ENCODE data around the gene MYPOP.

MYPOP gene

GRCh38 chr19:45934551-45935230, 32.3 kb upstream of the MYPOP start:
- no peak for TF ChIP-seq CTCF (conservative IDR thresholded peaks at IDR 0.05; ENCODE audit: low read depth, low read length)
- no peak for DNase-seq (ENCODE audit: low read depth)
- no peak overlapping the region for H3K4me3 ChIP-seq (ENCODE audit: low read length)

DNA sequence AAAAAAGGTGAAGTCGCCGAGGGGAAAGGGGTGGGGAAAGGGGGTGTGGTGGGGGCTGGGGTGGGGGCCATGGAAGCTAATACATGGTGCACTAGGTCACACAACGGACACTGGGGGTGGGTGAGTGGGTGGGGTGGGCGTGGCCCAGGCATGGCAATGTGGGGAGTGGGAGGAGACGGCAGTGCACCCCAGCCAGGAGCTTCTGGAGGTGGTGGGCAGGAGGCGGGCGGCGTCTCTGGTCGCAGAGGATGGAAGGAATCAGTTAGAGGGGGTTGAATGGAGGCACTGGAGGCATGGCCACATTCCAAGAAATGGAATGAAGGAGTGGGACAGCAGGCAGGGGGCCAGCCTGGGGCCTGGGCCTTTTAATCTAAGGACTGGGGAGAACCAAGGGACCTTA, 31.3 kb upstream of the MYPOP start:
- DNase-seq (ENCODE audit: low read depth) = no peak
- H3K4me3 ChIP-seq (ENCODE audit: low read length) = no peak overlapping the region
- no peak for TF ChIP-seq CTCF (conservative IDR thresholded peaks at IDR 0.05; ENCODE audit: low read depth, low read length)

- DNase-seq (ENCODE audit: low read depth) = no peak
- no peak for TF ChIP-seq CTCF (conservative IDR thresholded peaks at IDR 0.05; ENCODE audit: low read depth, low read length)
- H3K4me3 ChIP-seq (ENCODE audit: low read length) = no peak overlapping the region
These were observed 28.6 kb upstream of the MYPOP start for GRCh38 chr19:45931055-45931454.

GRCh38 chr19:45929247-45929646, 26.8 kb upstream of the MYPOP start:
- DNase-seq (ENCODE audit: low read depth) = no peak
- no peak for TF ChIP-seq CTCF (conservative IDR thresholded peaks at IDR 0.05; ENCODE audit: low read depth, low read length)
- no peak overlapping the region for H3K4me3 ChIP-seq (ENCODE audit: low read length)

GRCh38 chr19:45927565-45928261, 25.3 kb upstream of the MYPOP start:
- no peak overlapping the region for H3K4me3 ChIP-seq (ENCODE audit: low read length)
- TF ChIP-seq CTCF (conservative IDR thresholded peaks at IDR 0.05; ENCODE audit: low read depth, low read length) = no peak
- DNase-seq (ENCODE audit: low read depth) = peak; percentile 37

DNA sequence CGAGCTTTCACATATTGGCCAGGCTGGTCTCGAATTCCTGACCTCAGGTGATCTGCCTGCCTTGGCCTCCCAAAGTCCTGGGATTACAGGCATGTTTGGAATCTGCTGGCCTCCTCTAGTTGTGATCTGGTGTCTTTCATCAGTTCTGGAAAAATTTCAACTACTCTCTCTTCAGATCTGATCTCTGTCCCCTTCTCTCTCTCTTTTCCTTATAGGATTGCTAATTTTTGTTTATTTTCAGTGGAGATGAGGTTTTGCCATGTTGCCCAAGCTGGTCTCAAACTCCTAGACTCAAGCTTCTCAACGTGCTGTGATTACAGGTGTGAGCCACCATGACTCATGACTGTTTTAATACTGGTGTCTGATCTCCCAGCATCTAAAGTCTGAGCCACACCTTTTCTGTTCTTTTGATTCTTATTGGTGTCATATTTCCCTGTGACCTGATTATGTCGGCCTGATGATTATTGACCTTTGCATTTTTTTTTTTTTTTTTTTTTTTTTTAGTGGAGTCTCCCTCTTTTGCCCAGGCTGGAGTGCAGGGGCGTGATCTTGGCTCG, 22.6 kb upstream of the MYPOP start:
- TF ChIP-seq CTCF (conservative IDR thresholded peaks at IDR 0.05; ENCODE audit: low read depth, low read length) = no peak
- DNase-seq (ENCODE audit: low read depth) = no peak
- no peak overlapping the region for H3K4me3 ChIP-seq (ENCODE audit: low read length)

GRCh38 chr19:45922281-45922680, 19.9 kb upstream of the MYPOP start:
- DNase-seq (ENCODE audit: low read depth) = no peak
- peak; percentile 28 for TF ChIP-seq CTCF (conservative IDR thresholded peaks at IDR 0.05; ENCODE audit: low read depth, low read length)
- H3K4me3 ChIP-seq (ENCODE audit: low read length) = no peak overlapping the region

All from retinal pigment epithelial cell (primary cell).